ENCODE data around the gene RAD9A.

Gene RAD9A

DNA sequence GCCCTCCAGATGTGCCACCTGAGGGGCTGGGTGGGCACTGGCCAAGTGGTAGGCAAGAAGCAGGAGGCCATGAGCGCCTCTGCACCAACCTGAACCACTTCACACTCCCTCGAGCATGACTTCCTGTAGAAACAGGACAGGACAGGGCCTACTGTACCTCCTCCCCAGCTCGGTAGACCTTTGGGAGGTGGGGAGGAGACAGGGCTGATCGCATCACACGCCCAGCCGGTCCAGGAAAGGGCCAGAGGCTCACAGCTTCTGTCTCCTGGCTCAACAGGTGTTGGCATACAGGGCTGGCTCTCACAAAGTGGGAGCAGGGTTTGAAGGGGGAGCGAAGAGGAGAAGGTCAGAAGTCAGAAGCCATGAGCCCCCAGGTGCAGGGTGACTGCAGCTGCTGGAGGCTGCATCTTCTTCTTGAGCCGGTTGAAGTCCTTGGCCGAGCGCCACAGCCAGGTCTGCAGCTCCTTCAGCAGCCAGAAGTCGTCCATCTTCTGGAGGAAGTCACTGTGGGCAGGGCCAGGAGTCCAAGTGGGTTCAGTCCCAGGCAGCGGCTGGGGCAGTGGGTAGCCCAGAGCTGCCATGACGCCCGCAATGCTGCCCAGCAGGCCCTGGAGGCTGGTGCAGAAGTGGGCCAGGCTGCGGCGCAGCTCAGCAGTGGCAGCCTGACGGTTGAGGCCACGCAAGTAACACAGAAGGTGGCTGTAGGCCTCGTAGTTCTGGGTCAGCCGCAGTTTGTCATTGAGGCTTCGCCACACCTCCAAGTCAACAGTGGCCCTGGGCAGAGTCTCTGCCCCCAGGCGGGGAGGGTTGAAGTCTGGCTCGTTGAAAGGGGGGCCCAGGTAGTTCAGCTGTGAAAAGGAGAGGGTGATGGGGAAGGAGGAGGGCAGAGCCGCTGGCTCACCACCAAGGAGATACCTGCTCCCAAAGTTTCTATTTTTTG lies 26.7 kb upstream of the RAD9A start:
- H3K27ac ChIP-seq = no peak overlapping the region
- TF ChIP-seq ZFX (IDR thresholded peaks at IDR 0.05) (no peak), CTCF (conservative IDR thresholded peaks at IDR 0.05) (no peak)

- H3K27ac ChIP-seq = no peak overlapping the region
- TF ChIP-seq CTCF (conservative IDR thresholded peaks at IDR 0.05) (no peak), ZFX (IDR thresholded peaks at IDR 0.05) (no peak)
Measured at GRCh38 chr11:67365736-67366444, 25.9 kb upstream of the RAD9A start.

- no peak overlapping the region for H3K27ac ChIP-seq
- TF ChIP-seq ZFX (IDR thresholded peaks at IDR 0.05) = no peak
- TF ChIP-seq CTCF (conservative IDR thresholded peaks at IDR 0.05) = no peak
Measured at GRCh38 chr11:67366546-67366945, 25.2 kb upstream of the RAD9A start.

GRCh38 chr11:67366961-67367760 lies 24.6 kb upstream of the RAD9A start:
- TF ChIP-seq CTCF (conservative IDR thresholded peaks at IDR 0.05) (no peak), ZFX (IDR thresholded peaks at IDR 0.05) (no peak)
- no peak overlapping the region for H3K27ac ChIP-seq

DNA sequence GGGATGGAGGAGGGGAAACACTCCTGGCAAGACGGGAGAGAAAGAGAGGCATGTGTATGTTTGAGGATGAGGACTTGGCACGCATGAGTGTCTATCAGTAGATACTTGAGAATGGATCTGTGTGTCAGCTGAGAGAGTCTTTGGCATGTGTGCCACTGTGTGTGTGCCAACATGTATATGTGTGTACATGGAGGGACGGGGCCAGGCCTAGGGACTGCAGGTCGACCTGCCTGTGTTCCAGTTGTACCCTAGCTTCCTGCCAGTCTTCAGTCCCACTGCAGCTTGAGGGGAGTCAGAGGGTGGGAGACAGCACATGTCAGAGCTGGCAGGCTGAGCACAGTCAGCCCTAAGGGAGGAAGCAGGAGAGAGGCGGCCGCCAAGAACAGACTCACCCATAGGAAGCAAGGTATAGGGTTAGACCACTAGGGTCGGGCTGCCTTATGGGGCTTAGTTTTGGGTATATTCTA lies 24.0 kb upstream of the RAD9A start:
- no peak overlapping the region for H3K27ac ChIP-seq
- no peak for TF ChIP-seq CTCF (conservative IDR thresholded peaks at IDR 0.05)

- no peak overlapping the region for H3K27ac ChIP-seq
- TF ChIP-seq ZFX (IDR thresholded peaks at IDR 0.05) = no peak
- no peak for TF ChIP-seq CTCF (conservative IDR thresholded peaks at IDR 0.05)
Measured at GRCh38 chr11:67368621-67369020, 23.2 kb upstream of the RAD9A start.

Data from C4-2B (cell line).